Sigmoid colon (tissue), 4 donors: ENCODE measurements around the gene S100A14.

Experiments
- CTCF ChIP-seq, 4 experiments: fragments of 450-650 bp in 3 of 4; fragments of 200-600 bp in 1 of 4; IDR thresholded peaks; one replicate each; pipeline ENCODE4 v1.5.1; 2016 to 2019; ENCODE audit warnings: antibody characterized with exemption in 4 of 4, mild to moderate bottlenecking in 3 of 4, moderate library complexity in 2 of 4
- EP300 ChIP-seq, 4 donors: sonication (generic); formaldehyde crosslinking; IDR thresholded peaks; one replicate each; pipeline ENCODE4 v1.6.1; 2017; ENCODE audit warnings: antibody characterized with exemption in 4 of 4
- POLR2A ChIP-seq, 2 donors: fragments of 450-650 bp; IDR thresholded peaks; one replicate each; pipeline ENCODE4 v1.6.1; 2016; ENCODE audit warnings: antibody characterized with exemption in 2 of 2, mild to moderate bottlenecking in 2 of 2, moderate library complexity in 2 of 2

GRCh38 chr1:153615406-153615805 lies 719 bp downstream of the S100A14 start:
- no peak for TF ChIP-seq CTCF (IDR thresholded peaks at IDR 0.05)
- no peak for TF ChIP-seq EP300 (IDR thresholded peaks at IDR 0.05)
- TF ChIP-seq POLR2A (IDR thresholded peaks at IDR 0.05): no peak
